ENCODE data around the gene KRAS.

KRAS gene

DNA sequence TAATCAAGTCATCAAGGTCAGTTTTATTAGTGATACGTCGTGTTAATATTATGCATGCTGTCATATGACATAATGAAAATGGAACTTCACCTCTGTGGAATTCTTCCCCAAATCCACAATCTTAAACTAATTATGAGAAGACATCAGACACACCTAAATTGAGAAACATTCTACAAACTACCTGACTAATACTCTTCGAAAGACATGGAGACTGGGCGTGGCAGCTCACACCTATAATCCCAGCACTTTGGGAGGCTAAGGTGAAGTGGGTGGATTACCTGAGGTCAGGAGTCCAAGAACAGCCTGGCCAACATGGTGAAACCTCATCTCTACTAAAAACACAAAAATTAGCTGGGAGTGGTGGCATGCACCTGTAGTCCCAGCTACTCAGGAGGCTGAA is 33.3 kb upstream of the KRAS start:
- Histone ChIP-seq H3K4me3 (no peak overlapping the region), H3K27ac (no peak overlapping the region)
- TF ChIP-seq, protein P1, sequence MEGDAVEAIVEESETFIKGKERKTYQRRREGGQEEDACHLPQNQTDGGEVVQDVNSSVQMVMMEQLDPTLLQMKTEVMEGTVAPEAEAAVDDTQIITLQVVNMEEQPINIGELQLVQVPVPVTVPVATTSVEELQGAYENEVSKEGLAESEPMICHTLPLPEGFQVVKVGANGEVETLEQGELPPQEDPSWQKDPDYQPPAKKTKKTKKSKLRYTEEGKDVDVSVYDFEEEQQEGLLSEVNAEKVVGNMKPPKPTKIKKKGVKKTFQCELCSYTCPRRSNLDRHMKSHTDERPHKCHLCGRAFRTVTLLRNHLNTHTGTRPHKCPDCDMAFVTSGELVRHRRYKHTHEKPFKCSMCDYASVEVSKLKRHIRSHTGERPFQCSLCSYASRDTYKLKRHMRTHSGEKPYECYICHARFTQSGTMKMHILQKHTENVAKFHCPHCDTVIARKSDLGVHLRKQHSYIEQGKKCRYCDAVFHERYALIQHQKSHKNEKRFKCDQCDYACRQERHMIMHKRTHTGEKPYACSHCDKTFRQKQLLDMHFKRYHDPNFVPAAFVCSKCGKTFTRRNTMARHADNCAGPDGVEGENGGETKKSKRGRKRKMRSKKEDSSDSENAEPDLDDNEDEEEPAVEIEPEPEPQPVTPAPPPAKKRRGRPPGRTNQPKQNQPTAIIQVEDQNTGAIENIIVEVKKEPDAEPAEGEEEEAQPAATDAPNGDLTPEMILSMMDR (IDR thresholded peaks at IDR 0.05): no peak
- DNase-seq (ENCODE audit: low spot score): no peak

DNA sequence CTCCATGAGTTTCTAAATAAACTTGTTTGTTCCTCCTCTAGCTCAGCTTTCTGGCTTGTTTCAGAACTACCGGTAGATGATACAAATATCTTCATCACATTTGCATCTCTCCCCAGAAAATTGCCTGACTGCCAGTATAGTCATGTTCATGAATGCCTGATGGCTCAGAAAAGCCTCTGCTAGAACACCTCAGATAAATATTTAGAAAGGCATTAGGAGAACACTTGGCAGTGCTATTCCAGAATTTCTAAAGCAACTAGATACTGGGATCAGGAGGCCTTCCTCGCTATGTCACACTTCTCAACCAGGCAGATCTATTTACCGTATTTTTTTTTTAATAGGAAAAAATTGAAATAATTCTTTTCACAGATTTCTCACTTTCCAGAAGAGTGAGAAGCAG is 32.3 kb upstream of the KRAS start:
- no peak for DNase-seq (ENCODE audit: low spot score)
- TF ChIP-seq, protein P1 (IDR thresholded peaks at IDR 0.05): no peak
- Histone ChIP-seq H3K27ac (no peak overlapping the region), H3K4me3 (no peak overlapping the region)

DNA sequence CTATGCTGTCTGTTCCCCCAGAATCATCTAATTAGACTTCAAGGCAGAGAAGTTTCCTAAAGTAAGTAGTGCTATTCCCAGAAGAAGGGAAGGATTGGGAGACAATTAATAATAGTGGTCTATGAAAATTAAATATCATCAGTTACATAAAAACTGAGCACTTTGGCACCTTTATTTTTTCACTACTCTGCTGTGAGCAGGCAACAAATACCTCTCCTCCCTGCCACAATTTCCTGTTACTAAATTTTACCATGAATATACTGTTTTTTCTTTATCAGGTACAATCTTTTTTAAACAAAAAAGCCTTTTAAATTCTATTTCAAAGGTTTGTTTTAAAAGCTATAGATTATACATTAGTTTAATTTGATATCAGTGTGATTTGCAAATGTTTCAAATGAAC is 29.4 kb upstream of the KRAS start:
- H3K4me3 ChIP-seq: no peak overlapping the region
- TF ChIP-seq, protein P1 (IDR thresholded peaks at IDR 0.05): no peak
- no peak overlapping the region for H3K27ac ChIP-seq
- DNase-seq (ENCODE audit: low spot score): no peak

DNA sequence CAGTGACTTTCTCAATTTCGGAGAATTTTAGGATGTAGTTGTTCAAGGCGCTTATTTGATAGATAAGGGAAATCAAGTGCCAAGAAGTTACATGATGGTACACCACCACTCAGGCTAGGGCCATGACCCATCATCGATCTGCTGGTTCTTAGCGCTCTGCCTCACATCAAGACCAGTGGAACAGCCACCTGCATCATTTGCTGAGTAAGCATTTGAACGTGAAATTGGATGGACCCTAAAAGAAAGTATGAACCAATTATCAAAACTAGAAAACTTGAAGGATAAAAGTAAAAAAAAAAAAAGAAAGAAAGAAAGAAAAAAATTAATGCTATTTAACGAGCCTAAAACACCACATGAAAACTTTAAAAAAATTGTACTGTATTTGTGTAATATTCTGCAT is 27.5 kb upstream of the KRAS start:
- Histone ChIP-seq H3K4me3 (no peak overlapping the region), H3K27ac (no peak overlapping the region)
- DNase-seq (ENCODE audit: low spot score): no peak
- TF ChIP-seq, protein P1 (IDR thresholded peaks at IDR 0.05): no peak

DNA sequence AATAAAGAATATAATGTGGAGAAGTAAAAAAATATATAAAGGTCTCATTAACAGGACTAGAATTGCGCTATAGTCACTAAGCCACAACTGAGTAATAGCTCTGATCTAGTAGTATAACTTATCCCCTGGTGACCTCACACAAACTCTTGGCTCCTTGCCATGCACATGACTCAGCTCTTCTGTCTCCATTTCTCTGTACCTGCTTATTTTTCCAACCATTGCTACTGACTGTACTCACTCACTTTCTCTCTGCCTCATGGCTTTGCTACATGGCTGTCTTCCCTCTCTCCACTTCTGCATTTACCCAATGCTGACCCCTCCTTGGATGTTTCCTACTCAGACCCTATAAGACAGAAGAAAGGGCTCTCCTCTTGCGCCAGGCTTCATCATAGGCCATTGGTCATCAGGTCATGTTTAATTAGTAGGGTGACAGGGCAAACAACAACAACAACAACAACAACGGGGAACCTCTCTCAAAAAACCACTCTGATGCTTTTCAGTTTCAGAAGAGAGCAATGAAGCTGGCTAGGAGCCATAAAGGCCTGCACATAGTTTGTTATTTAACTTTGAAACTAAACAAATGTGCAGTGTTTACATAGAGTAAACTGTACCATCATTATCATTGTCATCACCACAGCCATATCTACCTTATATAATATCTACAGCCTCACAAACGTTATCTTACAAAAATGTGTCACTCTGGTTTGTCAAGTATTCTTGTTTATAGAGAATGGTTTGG is 25.6 kb upstream of the KRAS start:
- TF ChIP-seq, protein P1 (IDR thresholded peaks at IDR 0.05): no peak
- DNase-seq (ENCODE audit: low spot score): no peak
- H3K27ac ChIP-seq: no peak overlapping the region
- no peak overlapping the region for H3K4me3 ChIP-seq

DNA sequence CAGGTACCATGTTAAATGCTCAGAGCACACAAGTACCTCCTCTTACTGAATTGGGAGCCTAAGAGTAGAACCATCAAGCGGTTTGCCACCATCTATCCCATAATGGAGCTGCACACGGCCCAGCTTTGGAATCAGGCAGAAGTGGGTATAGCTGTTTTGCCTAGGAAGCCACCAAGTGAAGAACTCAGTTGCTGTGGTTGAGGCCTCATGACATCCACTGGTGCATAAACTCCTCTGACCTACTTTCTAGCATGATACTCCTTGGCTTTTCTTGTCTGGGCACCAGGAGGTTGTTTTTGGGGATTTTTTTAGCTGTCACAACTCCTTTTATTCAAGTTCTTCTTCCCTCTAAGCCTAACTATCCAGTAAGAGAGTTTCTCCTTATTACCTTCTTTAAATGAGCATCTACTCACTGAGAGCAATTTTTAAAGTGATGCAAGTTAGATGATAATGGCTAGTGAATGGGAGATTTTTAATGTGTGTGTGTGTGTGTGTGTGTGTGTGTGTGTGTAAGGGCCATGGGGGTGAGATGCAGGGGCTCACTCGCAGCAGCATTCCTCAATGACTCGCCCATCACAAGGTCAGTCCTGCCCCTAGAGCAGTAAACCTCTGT is 20.9 kb upstream of the KRAS start:
- no peak for DNase-seq (ENCODE audit: low spot score)
- no peak overlapping the region for H3K4me3 ChIP-seq
- H3K27ac ChIP-seq: no peak overlapping the region
- TF ChIP-seq, protein P1 (IDR thresholded peaks at IDR 0.05): no peak

DNA sequence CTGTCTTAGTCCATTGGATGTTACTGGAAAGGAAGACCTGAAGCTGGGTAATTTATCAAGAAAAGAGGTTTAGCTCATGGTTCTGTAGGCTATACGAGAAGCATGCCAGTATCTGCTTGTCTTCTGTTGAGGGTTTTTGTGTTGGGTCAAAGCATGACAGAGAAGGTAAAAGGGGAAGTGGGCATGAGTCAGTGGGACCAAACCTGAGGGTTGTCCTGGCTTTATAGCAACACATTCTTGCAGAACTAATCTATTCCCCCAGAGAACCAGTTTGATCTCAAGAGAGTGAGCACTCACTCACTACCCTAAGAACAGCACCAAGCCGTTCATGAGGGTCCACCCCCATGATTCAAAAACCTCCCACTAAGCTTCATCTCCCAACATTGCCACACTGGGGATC is 19.0 kb upstream of the KRAS start:
- no peak for DNase-seq (ENCODE audit: low spot score)
- no peak overlapping the region for H3K4me3 ChIP-seq
- H3K27ac ChIP-seq: no peak overlapping the region
- TF ChIP-seq, protein P1 (IDR thresholded peaks at IDR 0.05): no peak
